Cardiac muscle cell (in vitro differentiated cells and primary cell): ENCODE data around the gene EPS15. TPM values are rescaled to one million over a fixed set of nuclear protein-coding genes. Genes with fewer than 3 reads are reported as not detected.

Source experiments
- DNase-seq, 2 donors: peaks; one replicate each; pipeline versions ENCODE4 v3.0.0 to v3.0.0-alpha.2; 2010 to 2017; ENCODE audit warnings: low read depth in 1 of 2, low spot score in 1 of 2
- H3K27ac ChIP-seq: fragments of 200-600 bp; sonication (generic); 2 replicates; pipeline ENCODE4 v1.5.1; 2016
- H3K27me3 ChIP-seq: fragments of 200-600 bp; sonication (generic); 2 replicates; pipeline ENCODE4 v1.6.0; 2016; ENCODE audit warnings: control low read depth
- H3K36me3 ChIP-seq: fragments of 200-600 bp; sonication (generic); 2 replicates; pipeline ENCODE4 v1.5.1; 2016; ENCODE audit warnings: control low read depth
- H3K4me1 ChIP-seq: fragments of 200-600 bp; sonication (generic); 2 replicates; pipeline ENCODE4 v1.8.1; 2017; ENCODE audit warnings: low read depth, mild to moderate bottlenecking, mixed run types
- H3K4me3 ChIP-seq: fragments of 200-600 bp; sonication (generic); 2 replicates; pipeline ENCODE4 v1.5.1; 2016; ENCODE audit warnings: mild to moderate bottlenecking
- H3K9me3 ChIP-seq: fragments of 200-600 bp; sonication (generic); 2 replicates; pipeline ENCODE4 v1.5.1; 2017; ENCODE audit warnings: low read depth, mild to moderate bottlenecking, control low read depth
- polyA plus RNA-seq: library from polyadenylated mRNA; unstranded; fragments of >200 nt; fragmentation: Nextera tagmentation; extraction: Ambion mirVana; gene quantifications from 2 replicates; pipeline ENCODE4 v1.2.1, GENCODE V29; 2016
- total RNA-seq: library from RNA; depleted of rRNA; stranded (reverse); fragments of >200 nt; gene quantifications from 2 replicates; pipeline ENCODE4 v1.2.3, GENCODE V29; 2016
- TF ChIP-seq, protein P1 (sequence below): IDR thresholded peaks from 2 replicates; pipeline ENCODE4 v1.5.1; 2012; ENCODE audit warnings: low read depth, mild to moderate bottlenecking, low read length

EPS15 gene
- total and polyA plus RNA-seq, 2 experiments from 2014 or later = 34.1 to 110 TPM

DNA sequence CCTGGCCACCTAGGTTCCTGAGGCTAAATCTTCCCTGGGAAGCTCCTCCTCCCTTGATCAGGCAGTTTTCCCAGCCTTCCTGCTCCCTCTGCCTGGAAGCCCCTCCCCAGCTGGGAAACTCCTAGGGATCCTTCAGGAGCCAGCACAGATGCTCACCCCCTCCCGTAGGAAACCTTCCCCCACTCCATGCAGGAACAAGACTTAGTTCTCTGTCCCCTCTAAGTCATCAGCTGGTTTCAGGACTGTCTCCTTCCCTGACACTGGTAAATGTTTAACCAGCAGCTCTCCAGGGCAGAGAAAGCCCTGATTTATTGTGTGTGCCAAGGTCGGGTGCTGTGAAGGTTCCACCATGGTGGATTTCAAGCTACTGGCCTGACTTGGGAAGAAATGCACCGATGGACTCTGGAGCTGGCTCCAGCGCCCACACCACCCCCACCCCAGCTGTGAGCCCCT lies 213.7 kb downstream of the EPS15 start:
- Histone ChIP-seq H3K4me1 (no peaks in the 10 kb centered on the region), H3K27me3 (no peaks in the 10 kb centered on the region), H3K9me3 (no peaks in the 10 kb centered on the region), H3K36me3 (no peaks in the 10 kb centered on the region), H3K4me3 (no peak overlapping the region), H3K27ac (no peak overlapping the region)
- TF ChIP-seq, protein P1, sequence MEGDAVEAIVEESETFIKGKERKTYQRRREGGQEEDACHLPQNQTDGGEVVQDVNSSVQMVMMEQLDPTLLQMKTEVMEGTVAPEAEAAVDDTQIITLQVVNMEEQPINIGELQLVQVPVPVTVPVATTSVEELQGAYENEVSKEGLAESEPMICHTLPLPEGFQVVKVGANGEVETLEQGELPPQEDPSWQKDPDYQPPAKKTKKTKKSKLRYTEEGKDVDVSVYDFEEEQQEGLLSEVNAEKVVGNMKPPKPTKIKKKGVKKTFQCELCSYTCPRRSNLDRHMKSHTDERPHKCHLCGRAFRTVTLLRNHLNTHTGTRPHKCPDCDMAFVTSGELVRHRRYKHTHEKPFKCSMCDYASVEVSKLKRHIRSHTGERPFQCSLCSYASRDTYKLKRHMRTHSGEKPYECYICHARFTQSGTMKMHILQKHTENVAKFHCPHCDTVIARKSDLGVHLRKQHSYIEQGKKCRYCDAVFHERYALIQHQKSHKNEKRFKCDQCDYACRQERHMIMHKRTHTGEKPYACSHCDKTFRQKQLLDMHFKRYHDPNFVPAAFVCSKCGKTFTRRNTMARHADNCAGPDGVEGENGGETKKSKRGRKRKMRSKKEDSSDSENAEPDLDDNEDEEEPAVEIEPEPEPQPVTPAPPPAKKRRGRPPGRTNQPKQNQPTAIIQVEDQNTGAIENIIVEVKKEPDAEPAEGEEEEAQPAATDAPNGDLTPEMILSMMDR = no peak
- DNase-seq = no peak

DNA sequence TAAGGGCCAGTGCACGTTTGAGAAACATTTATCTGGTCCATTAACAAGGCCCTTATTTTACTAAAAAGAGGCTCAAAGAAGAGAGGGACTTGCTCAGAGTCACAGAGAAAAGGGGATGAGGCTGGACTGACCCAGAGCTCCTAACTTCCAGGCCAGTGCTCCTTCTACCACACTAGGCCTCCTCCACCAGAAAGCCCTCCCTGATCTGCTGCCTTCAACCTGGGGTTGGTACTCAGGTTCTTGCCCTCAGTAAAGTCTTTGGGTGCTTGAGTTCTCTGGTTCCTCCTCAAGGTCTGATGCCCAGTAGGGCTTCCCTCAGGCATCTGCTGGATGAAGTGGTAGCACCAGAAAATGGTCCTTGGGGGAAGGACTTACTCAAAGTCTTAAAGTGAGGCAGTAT lies 214.7 kb downstream of the EPS15 start:
- Histone ChIP-seq H3K27me3 (no peaks in the 10 kb centered on the region), H3K36me3 (no peaks in the 10 kb centered on the region), H3K4me1 (no peaks in the 10 kb centered on the region), H3K4me3 (no peak overlapping the region), H3K27ac (no peak overlapping the region), H3K9me3 (no peaks in the 10 kb centered on the region)
- no peak for DNase-seq
- TF ChIP-seq, protein P1 = no peak

Other genes starting within 250 kb of the EPS15 start
- gene TTC39A, start 188.7 kb downstream of the EPS15 start, total RNA-seq = 13.5 and 15.6 TPM in 2 replicates
- 8.1 and 11.4 TPM in 2 replicates for gene TTC39A, start 188.7 kb downstream of the EPS15 start, polyA plus RNA-seq
- 104 and 108 TPM in 2 replicates for gene OSBPL9, start 97.8 kb upstream of the EPS15 start, total RNA-seq
- 91.1 and 103 TPM in 2 replicates for gene OSBPL9, start 97.8 kb upstream of the EPS15 start, polyA plus RNA-seq